Muscle of leg (tissue), 11 donors: ENCODE results near the gene RNF168. TPM values are rescaled to one million over a fixed set of nuclear protein-coding genes. Genes with fewer than 3 reads are reported as not detected.
"Not testable (repeated sequence)": the region's sequence is repeated elsewhere in the genome, so short reads cannot be mapped to it uniquely, and the experiment has no call there.

Experiments used
- DNase-seq: peaks from one replicate; pipeline ENCODE4 v3.0.0; 2013
- H3K27ac ChIP-seq: one replicate; pipeline ENCODE4 v1.5.1; 2013; ENCODE audit warnings: mild to moderate bottlenecking, low read length, control low read depth
- H3K27me3 ChIP-seq: one replicate; pipeline ENCODE4 v1.6.1; 2013; ENCODE audit warnings: low read length; ENCODE audit not compliant: control insufficient read depth, insufficient read depth
- H3K36me3 ChIP-seq: one replicate; pipeline ENCODE4 v1.6.1; 2013; ENCODE audit warnings: low read length; ENCODE audit not compliant: control insufficient read depth, insufficient read depth
- H3K4me1 ChIP-seq: one replicate; pipeline ENCODE4 v1.6.1; 2013; ENCODE audit warnings: low read length; ENCODE audit not compliant: control insufficient read depth, insufficient read depth
- H3K4me3 ChIP-seq: one replicate; pipeline ENCODE4 v1.5.1; 2013; ENCODE audit warnings: low read length, control low read depth
- H3K9me3 ChIP-seq: replicated peaks from 2 replicates; pipeline ENCODE4 v1.6.1; 2013; ENCODE audit warnings: low read depth, low read length; ENCODE audit not compliant: control insufficient read depth
- WGBS: methylation state at CpG from one replicate; pipeline ENCODE4 v1.1.5; 2013; ENCODE audit warnings: missing lambda C conversion rate; ENCODE audit not compliant: insufficient coverage; 5-methylcytosine and 5-hydroxymethylcytosine counted together
- polyA plus RNA-seq, 8 donors: library from polyadenylated mRNA; unstranded; fragments of 120-200 nt; gene quantifications; one replicate each; pipeline versions ENCODE4 v1.2.1 to v1.2.3, GENCODE V29; 2013; ENCODE audit warnings: inconsistent platforms in 1 of 8, low replicate concordance in 1 of 8; ENCODE audit not compliant: insufficient read length in 8 of 8, insufficient read depth in 1 of 8
- total RNA-seq: library from RNA; stranded (reverse); fragments of 120-200 nt; gene quantifications from one replicate; pipeline ENCODE4 v1.2.4, GENCODE V29; 2013

The RNF168 gene
- total and polyA plus RNA-seq, 9 donors: 7.3 to 11.9 (median 9.9) TPM

DNA sequence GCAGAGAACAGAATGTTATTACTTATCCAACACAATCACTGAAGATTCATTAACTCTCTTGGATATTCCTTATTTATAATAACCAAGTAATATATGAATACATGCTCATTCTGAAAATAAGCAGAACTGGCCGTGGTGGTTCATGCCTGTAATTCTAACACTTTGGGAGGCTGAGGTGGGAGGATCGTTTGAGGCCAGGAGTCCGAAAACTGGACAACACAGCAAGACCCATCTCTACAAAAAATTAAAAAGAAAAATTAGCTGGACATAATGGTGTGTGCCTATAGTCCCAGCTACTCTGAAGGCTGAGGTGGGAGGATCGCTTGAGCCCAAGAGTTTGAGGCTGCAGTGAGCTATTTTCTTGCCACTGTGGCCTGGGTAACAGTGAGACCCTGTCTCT is 25.9 kb downstream of the RNF168 start:
- Histone ChIP-seq H3K9me3 (no peaks in the 10 kb centered on the region), H3K36me3 (peaks cover 40% of the 10 kb centered on the region), H3K27me3 (no peaks in the 10 kb centered on the region), H3K4me1 (no peaks in the 10 kb centered on the region), H3K4me3 (no peak overlapping the region), H3K27ac (no peak overlapping the region)
- no CpG with 5 or more reads among the region's 4 CpGs for WGBS
- no peak for DNase-seq

DNA sequence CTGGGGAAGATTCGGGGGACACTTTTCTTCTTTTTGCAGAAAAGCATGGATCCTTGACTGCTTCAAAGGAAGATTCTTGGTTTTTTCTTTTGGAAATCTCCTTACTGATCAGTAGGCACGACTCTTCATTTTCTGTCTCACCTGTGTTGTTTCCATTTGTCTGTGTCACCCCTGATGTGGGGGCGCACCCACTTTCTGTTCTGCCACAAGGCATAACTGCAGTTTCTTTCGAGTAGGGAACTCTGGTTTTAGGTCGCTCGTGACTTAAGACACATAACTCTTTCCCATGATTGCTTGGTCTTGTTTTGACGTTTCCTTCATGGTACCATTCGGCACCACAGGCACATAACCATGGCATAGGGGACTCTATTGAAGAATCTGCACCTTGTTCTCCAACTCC is 31.3 kb downstream of the RNF168 start:
- H3K27me3 ChIP-seq: no peaks in the 10 kb centered on the region
- peaks cover 34% of the 10 kb centered on the region for H3K36me3 ChIP-seq
- no peaks in the 10 kb centered on the region for H3K9me3 ChIP-seq
- WGBS: 97% methylated on average over 3 of the region's 8 CpGs
- H3K4me3 ChIP-seq: no peak overlapping the region
- no peak for DNase-seq
- H3K27ac ChIP-seq: no peak overlapping the region
- H3K4me1 ChIP-seq: no peaks in the 10 kb centered on the region

DNA sequence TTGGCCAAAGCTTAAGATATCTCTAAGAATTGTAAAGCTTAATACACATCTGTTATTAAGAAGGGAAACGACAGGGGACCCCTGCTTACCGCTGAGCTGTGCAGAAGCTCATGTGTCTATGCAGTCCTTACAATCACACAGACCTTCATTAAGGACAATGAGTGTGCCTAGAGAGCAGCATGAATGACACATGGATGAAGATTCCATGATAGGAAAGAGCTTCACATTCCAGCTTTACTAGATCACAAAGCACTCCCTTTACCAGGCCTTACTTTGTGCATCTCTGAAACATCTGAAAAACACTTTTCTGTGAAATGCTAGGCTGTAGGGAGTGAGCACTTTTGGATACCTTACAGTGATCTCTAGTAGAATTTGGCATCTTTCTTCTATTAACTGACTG is 32.0 kb downstream of the RNF168 start:
- Histone ChIP-seq H3K36me3 (peaks cover 36% of the 10 kb centered on the region), H3K27ac (no peak overlapping the region), H3K9me3 (no peaks in the 10 kb centered on the region), H3K4me3 (no peak overlapping the region), H3K27me3 (no peaks in the 10 kb centered on the region), H3K4me1 (no peaks in the 10 kb centered on the region)
- no peak for DNase-seq
- WGBS: no CpG with 5 or more reads among the region's 2 CpGs

DNA sequence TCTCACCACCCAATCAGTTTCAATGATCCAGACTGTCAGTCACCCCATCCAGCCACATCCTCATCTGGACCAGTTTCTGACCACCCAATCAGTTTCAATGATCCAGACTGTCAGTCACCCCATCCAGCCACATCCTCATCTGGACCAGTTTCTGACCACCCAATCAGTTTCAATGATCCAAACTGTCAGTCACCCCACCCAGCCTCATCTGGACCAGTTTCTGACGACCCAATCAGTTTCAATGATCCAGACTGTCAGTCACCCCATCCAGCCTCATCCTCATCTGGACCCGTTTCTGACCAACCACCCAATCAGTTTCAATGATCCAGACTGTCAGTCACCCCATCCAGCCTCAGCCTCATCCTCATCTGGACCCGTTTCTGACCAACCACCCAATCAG is 33.4 kb downstream of the RNF168 start:
- H3K27ac ChIP-seq: not testable (repeated sequence)
- peaks cover 36% of the 10 kb centered on the region for H3K36me3 ChIP-seq
- WGBS: 97% methylated on average over 3 of the region's 3 CpGs

DNA sequence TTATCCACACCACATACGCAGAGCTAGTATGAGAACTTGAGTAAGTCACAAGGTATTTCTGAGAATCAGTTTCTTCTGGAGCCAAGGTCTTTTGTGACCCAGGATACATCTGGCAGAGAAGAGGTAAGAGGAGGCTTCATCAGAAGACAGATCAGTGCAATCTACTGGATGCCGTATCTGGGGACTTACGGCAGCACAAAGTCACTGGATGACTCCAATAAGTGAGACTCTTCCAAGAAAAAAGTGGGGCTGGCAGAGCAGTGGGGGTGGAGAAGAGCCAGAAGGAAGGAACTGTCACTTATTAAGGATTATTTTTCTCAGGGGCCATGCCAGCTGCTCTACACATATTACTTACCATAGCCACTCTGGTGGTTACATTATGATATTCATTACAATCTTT is 39.8 kb downstream of the RNF168 start:
- DNase-seq: no peak
- H3K4me3 ChIP-seq: no peak overlapping the region
- H3K27ac ChIP-seq: no peak overlapping the region
- no peaks in the 10 kb centered on the region for H3K4me1 ChIP-seq
- no peaks in the 10 kb centered on the region for H3K9me3 ChIP-seq
- H3K27me3 ChIP-seq: no peaks in the 10 kb centered on the region
- WGBS: 80% methylated on average over 1 of the region's 3 CpGs
- peaks cover 3% of the 10 kb centered on the region for H3K36me3 ChIP-seq

More for the DNA sequence above, 33.4 kb downstream of the RNF168 start:
- H3K4me3 ChIP-seq, H3K9me3 ChIP-seq, H3K4me1 ChIP-seq, DNase-seq, H3K27me3 ChIP-seq: not testable (repeated sequence)

DNA sequence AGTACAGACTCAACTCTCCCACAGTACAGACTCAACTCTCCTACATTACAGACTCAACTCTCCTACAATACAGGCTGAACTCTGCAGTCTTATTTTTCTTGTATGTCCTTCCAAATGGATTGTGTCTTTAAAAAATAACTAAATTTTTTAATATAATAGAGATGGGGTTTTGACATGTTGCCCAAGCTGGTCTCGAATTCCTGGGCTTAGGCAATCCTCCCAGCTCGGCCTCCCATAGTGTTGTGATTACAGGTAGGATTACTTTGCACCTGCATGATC is 40.2 kb downstream of the RNF168 start:
- DNase-seq: no peak
- Histone ChIP-seq H3K4me3 (no peak overlapping the region), H3K9me3 (no peaks in the 10 kb centered on the region), H3K36me3 (peaks cover 3% of the 10 kb centered on the region), H3K4me1 (no peaks in the 10 kb centered on the region), H3K27ac (no peak overlapping the region), H3K27me3 (no peaks in the 10 kb centered on the region)
- no CpG with 5 or more reads among the region's 2 CpGs for WGBS

DNA sequence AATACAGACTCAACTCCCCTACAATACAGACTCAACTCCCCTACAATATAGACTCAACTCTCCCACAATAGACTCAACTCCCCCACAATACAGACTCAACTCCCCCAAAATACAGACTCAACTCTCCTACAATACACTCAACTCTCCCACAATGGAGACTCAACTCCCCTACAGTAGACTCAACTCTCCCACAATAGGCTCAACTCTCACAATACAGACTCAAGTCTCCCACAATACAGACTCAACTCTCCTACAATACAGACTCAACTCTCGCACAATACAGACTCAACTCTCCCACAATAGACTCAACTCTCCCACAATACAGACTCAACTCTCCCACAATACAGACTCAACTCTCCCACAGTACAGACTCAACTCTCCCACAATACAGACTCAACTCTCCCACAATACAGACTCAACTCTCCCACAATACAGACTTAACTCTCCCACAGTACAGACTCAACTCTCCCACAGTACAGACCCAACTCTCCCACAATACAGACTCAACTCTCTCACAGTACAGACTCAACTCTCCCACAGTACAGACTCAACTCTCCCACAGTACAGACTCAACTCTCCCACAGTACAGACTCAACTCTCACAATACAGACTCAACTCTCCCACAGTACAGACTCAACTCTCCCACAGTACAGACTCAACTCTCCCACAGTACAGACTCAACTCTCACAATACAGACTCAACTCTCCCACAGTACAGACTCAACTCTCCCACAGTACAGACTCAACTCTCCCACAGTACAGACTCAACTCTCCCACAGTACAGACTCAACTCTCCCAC is 40.7 kb downstream of the RNF168 start:
- not testable (repeated sequence) for H3K4me3 ChIP-seq, DNase-seq, H3K4me1 ChIP-seq, H3K9me3 ChIP-seq, H3K27me3 ChIP-seq, H3K27ac ChIP-seq, H3K36me3 ChIP-seq
- WGBS: 86% methylated on average over 1 of the region's 1 CpG

DNA sequence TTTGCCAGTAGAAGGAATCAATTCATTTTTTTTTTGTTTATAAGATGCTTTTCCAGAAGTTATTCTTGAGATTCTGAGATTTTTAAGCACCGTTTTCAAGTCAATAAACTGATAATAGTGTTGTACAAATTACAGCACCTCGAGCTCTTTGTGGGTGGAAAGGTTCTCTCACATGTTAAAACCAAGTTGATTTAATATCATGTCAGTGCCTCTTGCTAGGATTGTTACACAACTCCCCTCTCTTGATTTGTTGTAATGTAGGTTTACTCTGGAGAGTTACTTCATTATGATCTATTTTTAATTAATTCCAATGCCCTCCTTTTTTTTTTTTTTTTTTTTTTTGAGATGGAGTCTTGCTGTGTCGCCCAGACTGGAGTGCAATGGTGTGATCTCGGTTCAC is 45.5 kb downstream of the RNF168 start:
- no peaks in the 10 kb centered on the region for H3K4me1 ChIP-seq
- no peaks in the 10 kb centered on the region for H3K36me3 ChIP-seq
- no CpG with 5 or more reads among the region's 4 CpGs for WGBS
- H3K9me3 ChIP-seq: no peaks in the 10 kb centered on the region
- H3K27ac ChIP-seq: no peak overlapping the region
- no peak for DNase-seq
- no peak overlapping the region for H3K4me3 ChIP-seq
- no peaks in the 10 kb centered on the region for H3K27me3 ChIP-seq

DNA sequence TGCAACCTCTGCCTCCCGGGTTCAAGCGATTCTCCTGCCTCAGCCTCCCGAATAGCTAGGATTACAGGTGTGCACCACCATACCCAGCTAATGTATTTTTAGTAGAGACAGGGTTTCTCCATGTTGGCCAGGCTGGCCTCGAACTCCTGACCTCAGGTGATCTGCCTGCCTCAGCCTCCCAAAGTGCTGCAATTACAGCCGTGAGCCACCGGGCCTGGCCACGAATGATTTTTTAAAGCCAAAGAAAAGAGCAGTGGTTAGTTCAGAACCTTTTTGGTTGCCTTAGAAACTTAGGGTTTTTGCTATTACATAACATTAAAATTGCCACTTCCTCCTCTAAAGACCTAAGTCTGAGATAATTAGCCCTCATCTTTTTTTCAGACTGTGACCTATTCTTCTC is 46.1 kb downstream of the RNF168 start:
- 70% methylated on average over 2 of the region's 7 CpGs for WGBS

DNA sequence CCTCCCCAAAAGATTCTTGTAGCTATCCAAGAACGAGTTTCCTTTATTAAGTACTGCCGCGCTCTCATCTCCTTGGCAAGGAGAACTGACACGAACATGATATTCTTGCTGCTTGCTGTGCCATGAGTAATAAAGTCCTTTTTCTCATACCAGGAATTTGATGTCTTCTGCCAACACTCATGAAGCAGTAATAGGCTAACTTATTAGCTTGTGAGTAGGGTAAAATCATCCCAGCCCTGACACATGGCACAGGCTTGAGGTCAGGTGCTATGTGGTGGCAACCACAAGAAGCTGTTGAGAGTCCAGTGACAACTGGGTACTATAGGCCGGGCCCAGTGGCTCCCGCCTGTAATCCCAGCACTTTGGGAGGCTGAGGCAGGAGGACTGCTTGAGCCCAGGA is 48.6 kb downstream of the RNF168 start:
- Histone ChIP-seq H3K27me3 (no peaks in the 10 kb centered on the region), H3K27ac (no peak overlapping the region), H3K4me3 (no peak overlapping the region), H3K4me1 (no peaks in the 10 kb centered on the region), H3K9me3 (no peaks in the 10 kb centered on the region), H3K36me3 (no peaks in the 10 kb centered on the region)
- no CpG with 5 or more reads among the region's 6 CpGs for WGBS
- no peak for DNase-seq

More for the DNA sequence above, 46.1 kb downstream of the RNF168 start:
- not testable (repeated sequence) for DNase-seq, H3K4me3 ChIP-seq, H3K4me1 ChIP-seq, H3K9me3 ChIP-seq, H3K27ac ChIP-seq, H3K36me3 ChIP-seq, H3K27me3 ChIP-seq

DNA sequence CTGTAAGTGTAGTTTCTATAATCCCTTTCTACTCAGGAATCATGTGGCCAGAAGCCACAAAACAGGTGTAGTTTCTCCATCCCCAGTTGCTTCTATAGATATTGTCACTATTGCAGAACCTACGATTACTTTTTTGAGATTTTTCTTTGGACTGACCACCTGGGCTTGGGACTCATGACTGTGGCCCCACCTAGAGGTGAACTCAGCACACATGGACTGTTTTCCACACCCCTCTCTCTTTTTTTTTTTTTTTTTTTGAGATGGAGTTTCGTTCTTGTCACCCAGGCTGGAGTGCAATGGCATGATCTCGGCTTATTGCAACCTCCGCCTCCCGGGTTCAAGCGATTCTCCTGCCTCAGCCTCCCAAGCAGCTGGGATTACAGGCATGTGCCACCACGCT is 58.2 kb downstream of the RNF168 start:
- H3K36me3 ChIP-seq, DNase-seq, H3K27ac ChIP-seq, H3K27me3 ChIP-seq, H3K9me3 ChIP-seq, H3K4me1 ChIP-seq, H3K4me3 ChIP-seq: not testable (repeated sequence)
- 97% methylated on average over 4 of the region's 7 CpGs for WGBS
